HG03064 (cell line): ENCODE measurements around the gene ITPKC.

Experiments
- ATAC-seq: cut with Tn5 transposase; IDR thresholded peaks from one replicate; pipeline ENCODE4 v1.9.1; 2021; ENCODE audit warnings: low read depth; ENCODE audit not compliant: unreplicated experiment

The ITPKC gene

DNA sequence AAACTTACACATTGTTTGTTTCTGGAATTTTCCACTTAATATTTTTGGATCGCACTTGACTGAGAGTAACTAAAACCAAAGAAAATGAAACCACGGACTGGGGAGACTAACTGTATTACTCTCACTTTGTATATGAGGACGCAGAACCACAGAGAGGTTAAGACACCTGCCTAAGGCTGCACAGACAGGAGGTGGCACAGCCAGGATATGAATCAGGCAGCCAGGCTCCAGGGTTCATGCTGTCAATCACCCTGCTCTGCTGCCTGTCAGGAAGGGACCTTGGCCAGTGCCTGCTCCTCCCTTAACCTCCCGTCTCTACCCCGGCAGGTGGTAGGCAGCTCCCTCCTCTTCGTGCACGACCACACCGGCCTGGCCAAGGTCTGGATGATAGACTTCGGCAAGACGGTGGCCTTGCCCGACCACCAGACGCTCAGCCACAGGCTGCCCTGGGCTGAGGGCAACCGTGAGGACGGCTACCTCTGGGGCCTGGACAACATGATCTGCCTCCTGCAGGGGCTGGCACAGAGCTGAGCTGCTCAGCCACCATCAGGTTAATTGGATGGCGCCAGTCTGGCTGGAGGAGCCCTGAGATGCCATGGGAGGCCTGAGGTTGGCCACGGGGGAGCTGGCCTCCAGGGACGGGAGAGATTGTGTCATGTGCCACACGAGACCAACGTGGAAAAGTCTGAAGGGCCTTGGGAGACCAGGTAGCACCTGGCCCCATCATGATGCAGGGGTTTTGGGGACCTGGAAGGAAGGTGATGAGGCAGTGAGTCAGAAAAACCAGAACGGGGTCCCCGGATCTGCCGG is 22.3 kb downstream of the ITPKC start:
- no peak for ATAC-seq

DNA sequence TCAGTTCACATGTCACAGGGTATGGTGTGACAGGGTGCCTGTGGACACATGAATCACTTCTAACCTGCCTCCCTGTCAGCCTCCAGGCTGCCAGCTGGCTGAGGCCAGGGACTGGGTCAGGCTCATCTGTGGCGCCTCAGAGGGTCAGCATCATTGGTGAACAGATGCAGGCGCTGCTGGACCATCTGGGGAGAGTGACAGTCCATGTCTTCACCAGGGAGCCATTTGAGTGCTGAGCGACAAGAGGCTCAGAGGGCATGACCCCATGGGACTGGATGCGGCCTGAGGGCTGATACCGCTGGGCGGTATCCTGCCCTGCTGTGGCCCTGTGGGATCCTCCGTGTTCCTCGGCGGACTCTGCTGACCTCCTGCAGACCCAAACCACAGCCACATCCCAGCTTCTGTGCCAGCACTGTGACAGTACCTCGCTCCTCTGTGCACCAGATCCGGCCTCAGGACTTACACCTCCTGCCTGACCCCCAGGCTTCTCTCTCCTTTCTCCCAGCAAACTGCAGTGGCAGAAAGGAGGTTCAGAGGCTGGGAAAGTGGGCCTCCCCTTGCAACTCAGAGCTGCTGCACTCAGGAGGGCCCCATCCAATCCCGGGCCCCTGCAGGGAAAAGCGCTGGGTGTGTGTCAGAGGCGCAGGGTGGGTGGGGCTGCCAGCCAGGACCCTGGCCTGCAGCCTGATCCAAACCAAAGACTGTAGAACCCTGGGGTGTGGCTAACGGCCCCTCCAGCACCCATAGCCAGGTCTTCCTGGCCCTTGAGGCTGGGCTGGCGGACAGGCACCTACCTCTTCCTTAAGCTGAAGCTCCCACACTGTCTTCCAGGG is 23.2 kb downstream of the ITPKC start:
- no peak for ATAC-seq

DNA sequence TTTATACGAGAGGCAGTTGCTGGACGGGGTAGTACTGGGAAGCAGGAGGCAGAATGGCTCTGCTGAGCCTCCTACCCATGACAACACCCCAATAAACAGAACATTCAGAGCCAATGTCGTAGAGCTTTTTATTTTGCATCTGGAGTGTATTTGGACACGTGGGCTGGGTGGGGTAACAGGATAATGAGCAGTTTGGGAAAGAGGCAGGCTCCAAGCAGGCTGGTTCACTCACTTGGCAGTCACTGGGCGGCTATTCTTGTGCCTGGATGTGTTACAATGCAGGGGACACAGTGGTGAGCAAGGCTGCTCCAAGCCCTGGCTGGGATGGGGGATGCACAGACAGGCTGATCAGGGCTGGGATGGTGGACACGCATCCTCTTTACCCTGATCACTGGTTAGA is 23.8 kb downstream of the ITPKC start:
- ATAC-seq = no peak

DNA sequence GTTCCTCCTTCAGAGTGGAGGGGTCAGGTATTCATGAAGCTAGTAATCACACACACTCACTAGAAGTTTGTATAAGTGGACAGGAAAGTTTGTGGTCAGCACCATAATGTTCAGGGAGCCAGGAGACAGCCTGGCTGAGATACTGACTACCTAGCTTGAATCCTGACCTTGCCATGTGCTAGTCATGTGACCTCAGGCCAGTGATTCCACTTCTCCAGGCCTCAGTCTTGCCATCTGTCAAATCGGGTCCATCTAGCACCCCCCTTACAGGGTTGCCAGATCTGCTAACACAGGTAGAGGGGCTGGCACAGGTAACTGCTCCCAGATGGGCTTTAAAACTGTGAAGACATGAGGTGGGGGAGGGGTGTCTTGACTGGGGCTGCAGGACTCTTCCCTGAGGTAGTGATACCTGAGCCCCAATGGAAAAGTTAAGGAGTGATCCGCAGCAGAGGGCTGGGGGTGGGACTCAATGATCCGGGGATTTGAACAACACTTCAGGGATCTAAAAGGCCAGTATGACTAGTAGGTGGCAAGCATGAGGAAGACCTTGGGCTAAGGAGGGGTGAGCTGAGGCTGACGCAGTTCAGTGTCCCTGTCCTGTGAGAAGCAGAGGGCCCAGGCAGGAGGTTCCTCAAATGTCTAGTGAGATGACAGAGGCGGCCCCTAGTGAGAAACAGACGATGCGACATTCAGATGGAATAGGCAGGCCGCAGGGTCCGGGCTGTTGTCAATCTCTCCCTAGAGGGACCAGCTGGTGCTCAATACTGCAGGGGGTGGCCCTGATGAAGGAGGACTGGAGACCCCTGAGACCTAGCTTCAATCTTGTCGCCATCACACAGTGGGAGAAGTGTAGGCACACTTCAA is 24.8 kb downstream of the ITPKC start:
- no peak for ATAC-seq

DNA sequence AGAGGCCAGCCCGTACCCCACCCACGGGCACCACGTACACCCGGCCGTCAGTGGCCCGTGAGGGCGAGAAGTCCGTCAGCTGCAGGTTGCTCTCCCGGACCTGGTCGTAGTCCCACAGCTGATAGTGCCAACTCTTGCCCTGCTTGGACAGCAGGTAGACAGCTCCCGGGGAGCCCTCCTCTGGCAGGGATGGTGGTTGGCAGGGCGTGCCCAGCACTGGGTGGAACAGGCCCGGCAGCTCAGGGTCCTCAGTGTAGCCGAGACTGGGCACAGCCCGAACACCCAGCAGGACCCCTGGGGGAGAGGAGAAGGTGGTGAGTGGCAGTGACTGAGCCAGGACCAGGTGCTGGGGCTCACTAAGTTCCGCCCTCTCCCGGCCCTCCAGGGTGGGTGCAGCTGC is 25.6 kb downstream of the ITPKC start:
- no peak for ATAC-seq

DNA sequence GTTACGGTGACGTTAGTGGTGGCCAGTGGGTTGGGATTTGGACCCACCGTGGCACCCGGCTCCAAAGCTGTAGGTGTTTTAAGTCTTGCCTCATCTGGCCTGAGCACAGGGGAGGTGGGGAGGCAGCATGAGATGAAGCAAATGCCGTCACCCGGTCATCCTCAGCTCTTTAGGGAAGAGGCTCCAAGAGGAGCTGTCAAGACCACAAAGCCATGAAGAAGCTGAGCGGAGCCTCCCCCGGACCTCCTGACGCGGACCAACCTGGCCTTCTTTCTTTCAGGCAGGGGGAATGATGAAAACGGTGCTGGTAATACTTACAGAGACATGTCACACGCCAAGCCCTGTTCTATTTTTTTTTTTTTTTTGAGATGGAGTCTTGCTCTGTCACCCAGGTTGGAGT is 26.0 kb downstream of the ITPKC start:
- ATAC-seq = no peak

DNA sequence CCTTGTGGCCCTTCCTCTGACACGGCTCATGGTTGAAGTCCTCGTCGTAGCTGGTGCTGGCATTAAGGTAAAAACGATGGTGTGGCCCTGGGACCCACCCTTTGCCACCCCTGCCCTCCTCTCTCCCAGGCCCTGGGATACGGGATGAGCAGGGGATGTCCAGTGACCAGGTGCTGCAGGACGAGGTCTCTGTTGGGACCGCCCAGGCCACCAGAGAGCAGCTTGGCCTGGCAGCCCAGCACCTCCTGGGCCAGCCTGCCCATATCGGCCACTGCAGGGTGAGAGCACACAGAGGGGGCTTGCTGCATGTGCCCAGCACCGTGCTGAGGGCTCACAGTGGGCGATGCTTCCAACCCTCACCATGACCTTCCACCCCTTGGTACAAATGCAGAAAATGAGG is 27.0 kb downstream of the ITPKC start:
- no peak for ATAC-seq

DNA sequence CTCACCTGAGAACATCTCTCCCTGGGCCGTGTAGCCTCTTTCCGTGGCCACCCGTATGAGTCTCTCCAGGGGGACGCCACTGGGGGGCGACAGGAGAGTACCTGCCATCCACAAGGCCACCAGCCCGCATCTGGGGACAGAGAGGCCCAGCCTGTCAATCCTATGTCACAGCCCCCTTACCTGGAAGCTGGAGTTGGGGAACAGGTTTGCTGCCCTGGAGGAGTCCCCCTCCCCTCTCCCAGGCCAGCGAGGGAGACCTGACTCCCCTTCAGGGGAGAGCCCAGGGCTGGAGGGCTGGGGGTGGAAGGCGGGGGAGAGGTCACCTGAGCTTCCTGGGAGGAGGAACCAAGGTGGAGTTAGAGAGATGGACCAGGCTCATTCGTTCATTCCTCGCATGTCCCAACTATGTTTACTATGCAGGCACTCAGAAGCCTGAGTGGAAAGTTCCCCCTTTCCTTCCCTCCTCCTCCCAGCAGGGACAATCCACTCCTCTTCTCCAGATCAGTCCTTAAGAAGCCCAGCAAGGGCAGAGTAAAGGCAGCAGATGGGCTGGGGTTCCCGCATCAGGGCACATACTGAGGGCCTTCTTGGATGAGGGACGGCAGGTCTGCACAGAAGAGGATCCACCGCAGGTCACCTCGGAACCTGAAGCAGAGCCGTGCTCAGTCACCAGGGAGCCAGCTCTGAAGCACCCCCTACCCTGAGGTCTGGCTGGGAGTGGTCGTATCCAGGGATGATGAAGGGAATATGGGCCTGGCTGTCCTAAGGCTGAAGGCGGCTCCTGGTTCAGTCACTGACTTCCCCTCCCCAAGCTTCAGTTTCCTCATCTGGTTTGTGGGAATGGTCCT is 27.9 kb downstream of the ITPKC start:
- no peak for ATAC-seq

DNA sequence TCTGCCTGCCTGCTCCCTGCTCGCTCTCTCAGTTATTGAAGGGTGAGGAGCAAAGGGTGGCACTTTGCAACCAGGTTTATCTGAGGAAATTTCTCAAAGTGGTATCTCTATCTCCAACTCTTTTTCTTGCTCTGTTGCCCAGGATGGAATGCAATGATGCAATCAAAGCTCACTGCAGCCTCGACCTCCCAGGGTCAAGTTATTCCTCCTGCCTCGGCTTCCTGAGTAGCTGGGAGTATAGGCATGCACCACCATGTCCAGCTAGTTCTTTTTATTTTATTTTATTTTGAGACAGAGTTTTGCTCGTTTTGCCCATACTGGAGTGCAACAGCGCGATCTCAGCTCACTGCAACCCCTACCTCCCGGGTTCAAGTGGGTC is 28.5 kb downstream of the ITPKC start:
- no peak for ATAC-seq

DNA sequence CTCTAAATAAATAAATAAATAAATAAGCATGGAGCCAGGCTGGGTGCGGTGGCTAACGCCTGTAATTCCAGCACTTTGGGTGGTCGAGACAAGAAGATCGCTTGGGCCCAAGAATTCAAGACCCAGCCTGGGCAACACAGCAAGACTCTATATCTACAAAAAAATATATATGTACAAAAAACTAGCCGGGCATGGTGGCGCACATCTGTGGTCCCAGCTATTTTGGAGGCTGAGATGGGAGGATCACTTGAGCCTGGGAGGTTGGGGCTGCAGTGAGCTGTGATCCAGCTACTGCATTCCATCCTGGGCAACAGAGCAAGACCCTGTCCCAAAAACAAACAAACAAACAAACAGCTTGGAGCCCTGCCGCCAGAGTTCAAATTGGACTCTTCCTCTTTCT is 30.6 kb downstream of the ITPKC start:
- no peak for ATAC-seq

DNA sequence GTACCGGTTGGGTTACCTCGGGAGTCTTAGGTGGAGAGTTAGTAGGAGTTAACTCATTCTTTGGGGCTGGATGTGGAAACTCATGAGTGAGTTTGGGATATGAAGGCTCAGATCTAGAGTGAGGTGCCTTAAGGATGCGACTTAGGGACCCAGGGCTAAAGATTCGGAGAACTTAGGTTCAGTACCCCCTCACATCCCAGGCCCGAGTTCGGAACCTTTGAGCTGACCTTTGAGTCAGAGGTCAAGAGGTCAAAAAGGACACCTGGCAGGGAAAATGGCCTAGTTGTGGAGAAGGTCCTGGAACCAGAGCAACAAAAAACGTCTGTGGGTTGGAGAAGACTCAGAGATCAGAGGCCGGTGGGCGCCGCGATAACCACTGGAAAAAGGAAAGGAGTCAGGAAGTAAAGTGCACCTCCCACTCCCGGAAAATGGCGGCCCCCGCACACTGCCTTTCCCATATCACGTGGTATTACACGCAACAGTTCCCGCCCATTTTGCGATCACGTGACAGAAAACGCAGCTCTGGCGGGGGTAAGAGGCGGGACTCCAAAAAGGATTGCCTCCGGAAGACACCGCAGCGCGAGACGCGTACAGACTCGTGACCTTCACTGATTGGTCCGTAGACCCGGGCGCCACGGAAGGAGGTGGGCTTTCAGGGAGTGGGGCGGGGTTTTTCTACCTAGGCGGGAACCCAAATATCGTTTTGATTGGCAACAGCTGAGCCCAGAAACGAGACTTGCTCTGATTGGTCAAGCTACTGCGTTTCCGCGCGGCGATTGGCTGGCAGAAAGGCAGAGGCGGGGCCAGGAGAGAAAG is 33.4 kb downstream of the ITPKC start, which contains the start of gene ACTMAP:
Gene ACTMAP (minus strand): TSS at position 420 of the 816 bp plus-strand sequence. CDS start 674 bp downstream, outside the sequence.
- ATAC-seq = peak; percentile 77

DNA sequence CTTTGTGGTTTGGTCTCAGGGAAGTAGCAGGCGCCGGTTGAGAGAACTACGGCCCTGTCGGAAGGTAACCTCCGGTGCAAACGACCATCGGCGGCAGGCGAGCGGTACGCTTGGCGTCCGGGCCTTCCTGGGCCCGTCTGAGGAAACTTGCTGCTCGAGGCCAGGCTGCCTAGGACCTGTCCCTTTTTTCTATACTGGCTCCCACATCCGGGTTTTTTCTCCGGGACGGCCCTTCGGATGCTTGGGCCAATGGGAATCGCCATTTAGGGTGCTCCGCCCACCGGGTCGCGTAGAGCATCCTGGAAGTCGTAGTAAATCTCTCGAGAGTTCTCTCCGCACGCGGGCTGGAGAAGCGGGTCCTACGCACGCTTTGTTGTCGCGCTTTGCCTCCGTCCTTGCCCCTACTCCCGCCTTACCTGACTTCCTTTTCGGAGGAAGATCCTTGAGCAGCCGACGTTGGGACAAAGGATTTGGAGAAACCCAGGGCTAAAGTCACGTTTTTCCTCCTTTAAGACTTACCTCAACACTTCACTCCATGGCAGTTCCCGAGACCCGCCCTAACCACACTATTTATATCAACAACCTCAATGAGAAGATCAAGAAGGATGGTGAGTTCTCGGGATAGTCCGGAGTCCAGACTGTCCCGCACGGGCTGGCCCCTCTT is 34.1 kb downstream of the ITPKC start, which contains the start of gene SNRPA:
Gene SNRPA (plus strand): TSS at position 330 of the 664 bp plus-strand sequence. CDS start 206 bp downstream, at position 536.
- ATAC-seq = peak; percentile 59

DNA sequence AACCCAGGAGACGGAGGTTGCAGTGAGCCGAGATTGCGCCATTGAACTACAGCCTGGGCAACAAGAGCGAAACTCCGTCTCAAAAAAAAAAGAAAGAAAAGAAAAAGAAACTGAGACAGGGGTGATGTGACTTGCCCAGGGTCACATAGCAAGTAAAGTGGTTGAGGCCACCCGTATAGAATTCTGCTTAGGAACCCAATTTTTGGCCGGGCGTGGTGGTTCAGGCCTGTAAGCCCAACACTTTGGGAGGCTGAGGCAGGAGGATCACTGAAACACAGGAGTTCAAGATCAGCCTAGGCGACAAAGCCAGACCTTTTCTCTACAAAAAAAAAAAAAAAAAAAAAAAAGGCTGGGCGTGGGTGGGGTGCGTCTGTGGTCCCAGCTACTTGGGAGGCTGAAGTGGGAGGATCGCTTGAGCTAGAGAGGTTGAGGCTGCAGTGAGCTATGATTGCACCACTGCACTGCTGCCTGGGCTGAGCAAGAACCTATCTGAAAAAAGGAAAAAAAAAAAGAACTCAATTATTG is 35.4 kb downstream of the ITPKC start:
- ATAC-seq = no peak

DNA sequence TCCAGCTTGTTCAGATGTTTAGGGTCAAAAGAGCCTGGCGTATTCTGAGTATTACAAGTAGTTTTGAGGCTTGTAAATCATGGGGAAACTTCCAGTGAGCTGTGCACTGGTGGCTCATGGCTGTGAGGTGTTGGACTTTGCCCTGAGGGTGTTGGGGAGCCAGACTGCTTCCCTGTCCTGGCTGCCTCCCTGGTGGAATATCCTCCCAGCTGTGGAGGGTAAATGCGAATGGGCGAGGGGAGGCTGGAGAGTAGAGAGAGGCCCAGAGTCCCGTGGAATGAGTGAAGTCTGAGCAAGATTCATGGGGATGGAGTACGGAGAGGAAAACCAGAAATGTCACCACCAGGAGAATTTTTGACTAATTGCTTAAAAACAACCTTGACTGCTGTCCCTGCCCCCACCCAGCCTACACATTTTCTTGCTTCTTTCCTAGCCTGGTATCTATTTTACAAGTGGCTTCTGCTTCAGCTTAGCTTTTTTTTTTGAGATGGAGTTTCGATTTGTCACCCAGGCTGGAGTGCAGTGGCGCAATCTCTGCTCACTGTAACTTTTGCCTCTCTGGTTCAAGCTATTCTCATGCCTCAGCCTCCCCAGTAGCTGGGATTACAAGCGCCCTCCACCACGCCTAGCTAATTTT is 37.8 kb downstream of the ITPKC start:
- ATAC-seq = no peak

DNA sequence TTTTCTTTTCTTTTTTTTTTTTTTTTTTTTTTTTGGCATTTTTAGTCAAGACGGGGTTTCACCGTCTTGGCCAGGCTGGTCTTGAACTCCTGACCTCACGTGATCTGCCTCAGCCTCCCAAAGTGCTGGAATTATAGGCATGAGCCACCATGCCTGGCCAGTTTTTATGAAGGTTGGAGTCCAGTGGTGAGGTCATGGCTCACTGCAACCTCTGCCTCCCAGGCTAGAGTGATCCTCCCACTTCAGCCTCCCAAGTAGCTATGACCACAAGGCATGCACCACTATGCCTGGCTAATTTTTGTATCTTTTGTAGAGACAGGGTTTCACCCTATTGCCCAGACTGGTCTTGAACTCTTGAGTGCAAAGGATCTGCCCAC is 38.3 kb downstream of the ITPKC start:
- ATAC-seq = no peak

DNA sequence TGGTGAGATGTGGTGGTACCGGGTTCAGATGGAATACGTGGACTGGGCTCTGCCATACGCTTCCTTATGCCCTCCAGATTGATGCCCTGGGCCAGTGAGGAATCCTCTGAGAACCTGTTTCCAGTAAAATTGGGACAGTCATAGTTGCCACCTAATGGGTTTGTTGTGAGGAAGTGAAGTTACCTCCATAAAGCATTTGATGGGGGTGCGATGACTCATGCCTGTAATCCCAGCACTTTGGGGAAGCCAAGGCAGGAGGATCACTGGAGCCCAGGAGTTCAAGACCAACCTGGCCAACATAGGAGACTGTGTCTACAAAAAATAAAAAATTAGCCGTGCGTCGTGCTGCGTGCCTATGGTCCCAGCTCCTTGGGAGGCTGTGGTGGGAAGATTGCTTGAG is 38.9 kb downstream of the ITPKC start:
- no peak for ATAC-seq

DNA sequence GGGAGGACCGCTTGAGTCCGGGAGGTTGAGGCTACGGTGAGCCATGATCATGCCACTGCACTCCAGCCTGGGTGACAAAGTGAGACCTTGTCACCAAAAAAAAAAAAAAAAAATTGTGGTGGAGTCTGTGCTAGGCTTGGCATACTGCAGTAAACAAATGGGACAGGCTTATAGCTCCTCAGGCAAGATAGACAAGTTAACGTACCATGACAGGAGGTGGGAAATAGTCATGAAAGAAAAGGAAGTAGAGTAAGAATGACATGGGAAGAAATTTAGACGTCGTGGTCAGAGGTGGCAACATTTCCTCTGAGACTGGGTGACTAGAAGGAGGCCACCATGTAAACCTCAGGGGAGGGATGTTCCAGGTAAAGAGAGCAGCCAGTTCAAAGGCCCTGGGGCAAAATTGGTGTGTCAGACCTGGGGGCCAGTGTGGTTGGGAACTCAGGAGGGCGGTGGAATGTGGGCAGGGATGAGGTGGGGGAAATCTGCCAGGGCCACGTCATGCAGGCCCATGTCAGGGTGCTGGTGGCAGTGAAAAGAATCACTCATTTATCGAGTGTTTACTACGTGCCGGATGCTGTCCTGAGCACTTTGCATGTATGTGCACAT is 39.7 kb downstream of the ITPKC start:
- ATAC-seq = no peak
